Raji (cell line): ENCODE results near the gene NRAP.

Experiments used
- POLR2A ChIP-seq: IDR thresholded peaks from 2 replicates; pipeline ENCODE4 v1.6.1; 2011; ENCODE audit warnings: low read depth, low read length, control low read depth; ENCODE audit not compliant: insufficient read depth

The NRAP gene

GRCh38 chr10:113573368-113573767, 90.5 kb downstream of the NRAP start:
- TF ChIP-seq POLR2A: no peak

DNA sequence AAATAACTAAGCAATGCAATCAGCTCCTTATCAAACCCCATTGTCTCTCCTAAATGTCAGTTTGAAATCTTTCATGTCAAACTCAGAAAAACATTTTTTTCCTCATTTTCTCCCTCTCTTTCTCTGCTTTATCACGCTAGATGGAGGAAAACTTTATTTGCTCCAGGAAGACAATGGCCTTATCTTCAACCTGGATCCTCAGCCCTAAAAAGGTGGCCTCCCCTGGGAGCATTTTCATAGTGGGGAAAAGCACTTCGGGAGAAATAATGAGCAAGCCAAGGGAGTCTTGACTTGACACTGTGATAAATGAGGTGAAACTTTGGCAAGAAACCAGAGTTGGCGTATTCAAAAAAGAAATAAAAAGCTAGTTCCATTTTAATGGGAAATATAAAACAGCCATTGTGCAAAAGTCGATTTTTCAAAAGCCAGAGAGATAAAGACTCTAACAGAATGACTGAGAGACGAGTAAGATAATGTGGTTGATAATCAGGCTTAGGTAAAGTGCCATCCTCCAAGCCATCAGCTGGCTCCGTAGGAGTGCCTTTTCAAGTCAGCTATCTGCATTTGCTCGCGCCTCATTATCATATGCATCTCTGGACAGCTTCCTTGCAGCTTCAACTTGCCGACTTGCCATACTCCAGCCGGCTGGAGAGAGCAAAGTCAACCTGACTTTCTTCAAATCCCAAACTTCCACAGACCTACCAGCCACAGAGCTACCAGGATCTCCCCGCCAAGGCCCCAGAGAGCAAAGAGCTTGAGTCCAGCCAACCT, 91.1 kb downstream of the NRAP start:
- no peak for TF ChIP-seq POLR2A

DNA sequence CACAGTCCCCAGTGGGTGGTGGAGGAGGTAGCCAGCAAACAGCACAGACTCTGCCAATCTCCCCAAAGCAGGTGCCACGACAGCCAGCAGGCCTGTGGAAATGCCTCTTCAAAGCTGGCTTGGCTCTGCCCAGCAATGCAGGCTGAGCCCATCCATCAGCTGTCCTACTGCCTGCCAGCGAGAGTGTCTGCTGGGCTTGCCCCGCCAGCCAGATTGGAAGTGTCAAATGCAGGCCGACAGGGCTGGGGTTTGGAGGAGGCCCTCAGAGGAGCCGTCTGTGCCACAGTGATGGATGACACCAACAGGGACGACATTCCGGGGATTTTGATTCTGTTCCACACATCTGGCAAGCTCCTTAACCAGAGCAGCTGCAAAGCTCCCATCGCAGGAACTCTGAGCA, 94.3 kb downstream of the NRAP start:
- TF ChIP-seq POLR2A: no peak

GRCh38 chr10:113566888-113567287, 97.0 kb downstream of the NRAP start:
- TF ChIP-seq POLR2A: no peak

DNA sequence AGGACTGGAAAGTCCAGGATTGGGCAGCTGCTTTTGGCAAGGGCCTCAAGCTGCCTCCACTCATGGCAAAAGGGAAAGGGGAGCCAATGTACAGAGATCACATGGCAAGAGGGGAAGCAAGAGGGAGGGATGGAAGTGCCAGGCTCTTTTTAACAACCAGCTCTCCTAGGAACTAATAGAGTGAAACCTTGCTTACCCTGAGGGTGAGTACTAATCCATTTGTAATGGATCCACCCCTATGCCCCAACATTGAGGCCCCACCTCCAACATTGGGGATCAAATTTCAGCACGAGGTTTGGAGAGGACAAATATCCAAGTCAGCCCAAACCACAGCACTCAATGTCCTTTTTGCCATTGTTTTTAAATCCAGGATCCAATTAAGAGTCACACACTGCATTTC, 98.5 kb downstream of the NRAP start:
- TF ChIP-seq POLR2A: no peak

DNA sequence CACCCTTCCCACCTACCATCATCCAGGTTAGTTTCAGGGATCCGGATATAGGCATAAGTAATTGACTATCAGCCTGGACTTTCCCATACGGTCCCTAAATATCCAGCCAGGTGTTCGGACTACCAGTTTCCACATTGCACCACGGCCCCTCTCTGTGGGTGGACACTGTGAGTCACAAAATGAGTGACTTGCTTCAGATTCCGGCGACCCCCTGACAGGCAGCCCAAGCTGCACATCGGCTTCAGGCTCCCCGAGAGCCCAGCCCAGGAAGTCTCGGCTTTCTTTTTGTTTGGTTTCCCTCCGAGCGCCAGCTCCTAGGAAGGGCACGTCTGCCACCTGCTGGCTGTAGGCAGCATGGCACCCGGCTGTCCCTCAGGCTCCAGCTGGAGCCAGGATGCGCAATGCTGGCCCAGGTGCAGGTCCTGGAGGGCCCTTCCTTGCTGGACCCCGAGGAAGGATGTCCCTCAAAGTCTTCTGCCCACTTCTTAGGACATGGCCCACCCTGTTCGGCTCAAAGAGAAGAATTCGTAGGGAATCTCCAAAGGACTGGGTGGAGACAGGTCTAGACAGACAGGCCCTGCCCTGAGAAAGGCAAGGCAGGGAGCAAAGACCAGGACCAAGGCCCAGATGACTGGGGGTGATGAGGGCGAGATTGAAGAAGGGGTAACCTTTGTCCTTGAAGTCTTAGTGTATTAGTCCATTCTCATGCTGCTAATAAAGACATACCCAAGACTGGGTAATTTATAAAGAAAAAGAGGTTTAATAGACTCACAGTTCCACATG, 100.3 kb downstream of the NRAP start:
- no peak for TF ChIP-seq POLR2A

DNA sequence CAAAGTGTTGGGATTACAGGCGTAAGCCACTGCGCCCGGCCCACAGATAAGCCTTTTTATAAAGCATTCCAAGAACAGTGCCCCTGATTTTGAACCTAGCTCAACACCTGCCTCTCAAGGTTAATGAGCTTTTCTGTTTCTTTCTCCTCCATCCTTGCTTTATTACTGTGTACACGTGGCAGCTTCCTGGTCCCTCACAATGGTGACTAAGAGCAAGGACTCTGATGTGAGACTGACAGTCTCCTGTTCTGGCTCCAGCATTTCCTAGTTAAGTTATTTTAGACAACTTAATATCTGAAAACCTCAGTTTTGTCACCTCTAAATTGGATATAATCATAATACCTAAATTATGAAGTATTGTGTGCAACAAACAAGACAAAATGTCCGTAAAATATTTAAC, 101.1 kb downstream of the NRAP start:
- no peak for TF ChIP-seq POLR2A

DNA sequence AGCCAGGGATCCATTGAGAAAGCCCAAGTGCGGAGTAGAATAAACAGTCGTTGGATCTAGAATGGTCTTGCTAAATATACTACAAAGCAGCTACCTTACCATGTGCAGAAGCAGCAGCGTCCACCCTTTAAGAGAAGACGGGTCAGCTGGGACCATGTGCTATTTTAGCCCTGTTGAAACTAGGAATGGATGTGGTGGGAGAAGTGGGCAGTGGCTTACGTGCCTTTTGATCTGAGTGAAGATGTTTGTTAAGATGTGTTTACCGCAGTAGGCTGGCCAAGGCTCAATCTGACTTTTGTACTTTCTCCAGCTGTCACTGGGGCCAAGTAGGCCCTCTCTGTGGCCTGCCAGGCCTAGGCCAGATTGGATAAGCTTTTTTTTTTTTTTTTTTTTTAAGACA, 101.8 kb downstream of the NRAP start:
- no peak for TF ChIP-seq POLR2A

- TF ChIP-seq POLR2A: no peak
Observed at GRCh38 chr10:113561214-113561613, 102.6 kb downstream of the NRAP start.

DNA sequence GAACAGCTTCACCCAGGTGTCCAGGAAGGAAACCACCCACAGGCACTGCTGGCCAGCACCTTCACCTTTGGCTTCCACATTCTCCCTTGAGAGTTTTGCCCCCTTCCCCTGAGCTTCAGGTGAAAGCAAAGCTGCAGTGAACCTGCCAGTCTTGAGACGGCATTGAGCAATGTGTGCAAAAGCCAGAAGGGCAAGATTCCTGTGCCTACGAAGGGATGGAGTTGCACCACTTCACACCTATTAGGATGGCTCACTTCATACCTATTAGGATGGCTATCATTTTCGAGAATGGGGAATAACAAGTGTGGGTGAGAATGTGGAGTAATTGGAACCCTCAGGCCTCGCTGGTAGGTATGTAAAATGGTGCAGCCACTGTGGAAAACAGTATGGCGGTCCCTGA, 103.8 kb downstream of the NRAP start:
- TF ChIP-seq POLR2A: no peak

DNA sequence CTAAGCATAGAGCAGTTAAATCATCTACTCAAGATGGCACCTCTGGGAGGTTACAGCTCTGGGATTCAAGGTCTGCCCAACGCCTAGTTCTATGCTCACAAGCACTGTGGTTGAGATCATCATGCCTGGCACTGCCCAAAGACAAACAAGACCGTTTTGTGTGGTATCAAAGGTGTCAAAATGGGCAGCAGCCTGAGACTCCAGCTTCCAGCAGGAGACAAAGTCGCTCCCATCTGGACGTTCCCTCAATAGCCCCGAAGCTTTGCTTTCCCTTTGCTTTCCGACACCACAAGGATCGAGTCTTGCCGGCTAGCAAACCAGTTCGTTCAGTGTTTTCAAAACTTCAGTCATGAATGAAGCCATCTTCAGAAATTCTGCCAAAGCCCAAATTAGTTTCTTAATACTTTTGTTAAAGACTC, 105.9 kb downstream of the NRAP start:
- no peak for TF ChIP-seq POLR2A

- no peak for TF ChIP-seq POLR2A
Observed at GRCh38 chr10:113557424-113557862, 106.4 kb downstream of the NRAP start.

DNA sequence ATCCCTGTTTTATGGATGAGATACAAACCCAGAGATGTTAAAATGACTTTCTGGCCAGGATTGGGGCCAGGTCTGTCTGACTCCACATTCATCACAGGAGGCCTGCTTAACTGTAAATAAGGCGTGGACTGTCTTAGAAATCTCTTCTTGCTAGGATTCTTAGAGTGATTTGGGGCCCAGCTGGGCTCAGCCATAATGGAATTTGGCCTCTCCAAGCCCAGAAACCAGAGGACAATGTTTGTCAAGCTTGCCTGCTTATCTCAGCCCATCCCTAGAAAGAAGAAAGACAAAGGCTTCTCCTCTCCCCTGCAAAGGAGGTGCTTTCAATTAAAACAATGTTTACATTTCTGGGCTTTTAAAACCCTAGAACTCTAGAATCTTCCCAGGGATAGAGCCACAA, 108.1 kb downstream of the NRAP start:
- no peak for TF ChIP-seq POLR2A

DNA sequence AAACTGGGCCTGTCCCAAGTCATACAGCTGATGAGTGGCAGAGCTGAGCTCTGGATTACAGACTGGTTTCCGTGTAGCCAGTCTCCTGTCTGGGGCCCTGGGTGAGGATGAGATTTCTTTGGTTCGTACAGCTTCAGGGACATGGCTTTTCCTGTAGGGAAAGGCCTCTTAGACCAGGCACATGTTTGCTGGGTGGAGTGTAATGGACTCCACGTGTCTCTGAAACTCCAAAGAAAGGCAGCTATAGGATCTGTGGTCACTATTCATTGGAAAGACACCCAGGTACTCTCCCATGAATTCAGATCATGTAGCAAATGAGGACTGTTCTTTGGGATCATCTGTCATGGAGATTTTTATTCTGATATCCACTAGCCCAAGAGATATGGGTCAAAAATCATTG, 108.6 kb downstream of the NRAP start:
- no peak for TF ChIP-seq POLR2A

DNA sequence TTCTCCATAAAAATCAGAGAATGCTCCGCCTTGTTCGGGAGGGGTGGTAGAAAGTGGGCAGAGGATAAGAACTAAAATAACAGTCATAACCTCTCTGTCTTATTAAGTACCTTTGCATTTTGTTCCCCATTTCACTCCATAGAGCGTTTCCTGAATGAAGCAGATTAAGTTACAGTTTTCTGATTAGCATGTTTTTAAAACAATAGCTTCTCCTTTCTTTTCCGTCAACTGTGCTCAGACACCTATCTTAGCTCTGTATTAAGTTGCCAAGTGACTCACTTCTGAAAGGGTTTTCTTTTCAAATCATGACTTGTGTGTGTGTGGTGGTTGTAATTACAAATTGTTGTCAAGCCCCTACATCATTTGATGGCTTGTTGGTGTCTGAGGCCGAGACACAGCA, 109.6 kb downstream of the NRAP start:
- no peak for TF ChIP-seq POLR2A

GRCh38 chr10:113553149-113553548, 110.7 kb downstream of the NRAP start:
- TF ChIP-seq POLR2A: no peak

GRCh38 chr10:113552701-113553100, 111.1 kb downstream of the NRAP start, which contains the start of gene HABP2:
TSS of gene HABP2 (plus strand) at chr10:113553053. CDS start at chr10:113553122, 69 bp downstream.
- no peak for TF ChIP-seq POLR2A

DNA sequence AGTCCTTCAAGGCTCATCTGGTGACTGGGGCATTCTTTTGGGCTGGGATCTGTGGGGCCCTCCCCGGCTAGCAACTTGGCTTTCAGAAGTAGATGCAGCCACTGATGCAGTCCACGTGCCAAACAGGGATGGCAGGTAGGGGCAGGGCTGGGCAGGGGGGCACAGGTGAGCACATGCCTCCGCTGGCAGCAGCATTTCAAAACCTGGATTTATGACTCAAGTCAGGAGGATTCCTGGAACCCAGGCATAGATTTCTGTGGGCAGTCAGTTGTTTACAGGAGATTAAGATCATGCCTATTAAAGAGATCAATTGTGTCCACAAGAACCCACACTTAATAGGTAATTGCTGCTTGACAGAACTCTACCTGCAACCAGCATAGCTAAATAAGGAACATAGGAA, 111.8 kb downstream of the NRAP start:
- TF ChIP-seq POLR2A: no peak
